T-cell (primary cell): Measurements from ENCODE around the gene TFAM. TPM values are rescaled to one million over a fixed set of nuclear protein-coding genes. Genes with fewer than 3 reads are reported as not detected.

Experiments
- ATAC-seq, 4 experiments: fragments of 200-7000 bp in 3 of 4; fragments of 150-1000 bp in 1 of 4; cut with Tn5 transposase; replicated peaks in 1 of 4; 1 replicate in 3 of 4; 2 replicates in 1 of 4; pipeline ENCODE4 v1.10.0; 2021; ENCODE audit warnings: moderate library complexity in 3 of 4, mild to moderate bottlenecking in 2 of 4, moderate number of reproducible peaks in 1 of 4
- CTCF ChIA-PET, 2 donors: fragments of 300-600 bp; sonication (Branson Sonifier 250); formaldehyde crosslinking; loops; one replicate each; lab custom pipeline; 2022; ENCODE audit warnings: antibody characterized with exemption in 2 of 2; lab: Charles Lee
- POLR2A ChIA-PET, 2 donors: fragments of 300-600 bp; sonication (Branson Sonifier 250); formaldehyde crosslinking; loops; one replicate each; lab custom pipeline; 2022; ENCODE audit warnings: antibody characterized with exemption in 2 of 2; lab: Charles Lee
- DNase-seq, 35 experiments: peaks; one replicate each; pipeline versions ENCODE4 v3.0.0 to v3.0.0-alpha.2; 2013 to 2023
- H3K27ac ChIP-seq: one replicate; pipeline ENCODE4 v1.5.1; 2013; ENCODE audit warnings: low read length
- H3K27me3 ChIP-seq, 2 experiments: replicated peaks in 1 of 2; 1 replicate in 1 of 2; 2 replicates in 1 of 2; pipeline versions ENCODE4 v1.6.1 to v1.7.0; 2013; ENCODE audit warnings: low read length in 1 of 2, mixed read lengths in 1 of 2; ENCODE audit not compliant: control insufficient read depth in 2 of 2, insufficient read depth in 2 of 2; ENCODE audit errors: extremely low read depth in 1 of 2
- H3K36me3 ChIP-seq, 2 donors: 1 replicate in 1 of 2; 2 replicates in 1 of 2; pipeline versions ENCODE4 v1.6.1 to v1.7.0; 2013; ENCODE audit warnings: low read length in 1 of 2; ENCODE audit not compliant: control insufficient read depth in 2 of 2, insufficient read depth in 1 of 2; ENCODE audit errors: extremely low read depth in 1 of 2
- H3K4me1 ChIP-seq, 2 experiments: 1 replicate in 1 of 2; 2 replicates in 1 of 2; pipeline versions ENCODE4 v1.6.1 to v1.7.0; 2013; ENCODE audit warnings: low read length in 2 of 2, mixed read lengths in 1 of 2; ENCODE audit not compliant: insufficient read depth in 2 of 2, control insufficient read depth in 1 of 2; ENCODE audit errors: extremely low read depth in 1 of 2
- H3K4me3 ChIP-seq, 2 donors: 1 replicate in 1 of 2; 2 replicates in 1 of 2; pipeline versions ENCODE4 v1.5.1 to v1.7.0; 2013; ENCODE audit warnings: mild to moderate bottlenecking in 2 of 2, low read length in 1 of 2, moderate library complexity in 1 of 2; ENCODE audit not compliant: control insufficient read depth in 1 of 2; ENCODE audit errors: extremely low read depth in 1 of 2
- H3K9me3 ChIP-seq: 2 replicates; pipeline ENCODE4 v1.7.0; 2013
- H3K27ac Mint-ChIP-seq, 2 donors: one replicate each; pipeline ENCODE4 v1.8.0; 2020 to 2021; ENCODE audit warnings: mild to moderate bottlenecking in 2 of 2, mixed read lengths in 2 of 2
- H3K27me3 Mint-ChIP-seq, 2 donors: one replicate each; pipeline ENCODE4 v1.8.0; 2021 to 2022; ENCODE audit warnings: mixed read lengths in 2 of 2
- H3K36me3 Mint-ChIP-seq: one replicate; pipeline ENCODE4 v1.8.0; 2021; ENCODE audit warnings: mixed read lengths
- H3K4me1 Mint-ChIP-seq, 3 donors: one replicate each; pipeline ENCODE4 v1.8.0; 2020 to 2022; ENCODE audit warnings: mixed read lengths in 3 of 3, mild to moderate bottlenecking in 1 of 3
- H3K4me3 Mint-ChIP-seq, 3 donors: one replicate each; pipeline ENCODE4 v1.8.0; 2020 to 2022; ENCODE audit warnings: mild to moderate bottlenecking in 3 of 3, mixed read lengths in 3 of 3, moderate library complexity in 3 of 3
- H3K9me3 Mint-ChIP-seq, 3 donors: one replicate each; pipeline ENCODE4 v1.8.0; 2020 to 2022; ENCODE audit warnings: mixed read lengths in 3 of 3
- WGBS: methylation state at CpG from one replicate; pipeline ENCODE4 v1.1.5; 2013; ENCODE audit warnings: missing lambda C conversion rate; ENCODE audit not compliant: insufficient coverage; 5-methylcytosine and 5-hydroxymethylcytosine counted together
- total RNA-seq, 35 experiments: library from RNA in 6 of 35; stranded (reverse) in 6 of 35; fragments of 120-200 nt in 1 of 35; gene quantifications; one replicate each; pipeline versions ENCODE4 v1.2.1 to v1.2.4 and lab custom pipeline; 2013 to 2026

TFAM gene
- total RNA-seq (10 to 100 TPM; 35.9 to 41.8 (median 39.2) TPM), total RNA-seq (lab: John Stamatoyannopoulos, UW) (52.6 to 306 (median 92.5) reads per million in 29 experiments)
- total RNA-seq (2013), result 42.1 TPM

DNA sequence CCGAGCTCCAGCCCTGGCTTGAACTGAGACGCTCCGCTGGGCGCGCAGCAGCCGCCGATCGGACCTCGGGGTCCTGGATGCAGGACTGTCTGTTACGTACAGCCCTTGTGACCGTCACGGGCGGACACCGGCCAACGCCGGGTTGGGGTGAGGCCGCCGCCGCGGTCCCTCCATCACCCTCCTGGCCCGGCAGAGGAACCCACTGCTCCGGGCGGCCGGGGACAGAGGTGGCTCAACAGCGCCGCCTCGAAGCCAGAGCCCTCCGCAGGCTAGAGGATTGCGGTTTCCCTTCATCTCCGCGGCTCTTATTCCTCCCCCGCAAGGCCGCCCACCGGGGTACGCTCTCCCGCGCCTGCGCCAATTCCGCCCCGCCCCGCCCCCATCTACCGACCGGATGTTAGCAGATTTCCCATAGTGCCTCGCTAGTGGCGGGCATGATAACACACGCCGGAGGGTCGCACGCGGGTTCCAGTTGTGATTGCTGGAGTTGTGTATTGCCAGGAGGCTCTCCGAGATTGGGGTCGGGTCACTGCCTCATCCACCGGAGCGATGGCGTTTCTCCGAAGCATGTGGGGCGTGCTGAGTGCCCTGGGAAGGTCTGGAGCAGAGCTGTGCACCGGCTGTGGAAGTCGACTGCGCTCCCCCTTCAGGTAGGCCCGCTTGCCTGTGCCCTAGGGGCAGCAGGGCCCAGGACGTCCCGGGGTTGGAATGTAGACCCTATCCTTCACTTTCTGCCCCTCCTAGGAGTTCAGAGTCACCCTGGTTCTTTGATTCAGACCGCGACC lies at the start of gene TFAM:
Gene TFAM (plus strand): TSS at position 412 of the 785 bp plus-strand sequence. CDS start 138 bp downstream, at position 550.
- WGBS, result under 1% methylated on average over 58 of the region's 65 CpGs
- Histone ChIP-seq H3K27ac (peak within 1 kb of the TSS; percentile 81), H3K4me3 (peak within 1 kb of the TSS; percentile 77 to 96), H3K36me3 (peaks cover 0 to 27% of the 10 kb centered on the region in 2 donors), H3K27me3 (no peaks in the 10 kb centered on the region), H3K4me1 (peaks cover 21 to 32% of the 10 kb centered on the region in 2 experiments), H3K9me3 (no peaks in the 10 kb centered on the region)
- peaks cover 21% of the 10 kb centered on the region for H3K36me3 Mint-ChIP-seq
- no peaks in the 10 kb centered on the region for H3K9me3 Mint-ChIP-seq
- peak within 1 kb of the TSS; percentile 97 to 98 (median 98) for H3K4me3 Mint-ChIP-seq
- ChIA-PET POLR2A (interaction anchor here (0.5 to 1.1 kb wide), 4 partner anchors 116 to 132 kb away, joined by 3 to 7 read pairs (median 3); partner anchors contain the start of gene CISD1 (in 1 of the 2)), CTCF (interaction anchor here (0.6 to 4.5 kb wide), 12 partner anchors 15 to 1486 kb away, joined by 3 to 24 read pairs (median 4); partner anchors contain the start of genes IPMK (in 2 of the 2), CISD1 (in 1 of the 2) and UBE2D1 (in 1 of the 2))
- peak; percentile 85 to 93 (median 91) for ATAC-seq
- H3K4me1 Mint-ChIP-seq, result peaks cover 56 to 60% (median 58%) of the 10 kb centered on the region in 3 donors
- H3K27ac Mint-ChIP-seq, result peak within 1 kb of the TSS; percentile 93 to 95
- H3K27me3 Mint-ChIP-seq, result no peaks in the 10 kb centered on the region
- peak; percentile 86 to 99 (median 95) for DNase-seq

DNA sequence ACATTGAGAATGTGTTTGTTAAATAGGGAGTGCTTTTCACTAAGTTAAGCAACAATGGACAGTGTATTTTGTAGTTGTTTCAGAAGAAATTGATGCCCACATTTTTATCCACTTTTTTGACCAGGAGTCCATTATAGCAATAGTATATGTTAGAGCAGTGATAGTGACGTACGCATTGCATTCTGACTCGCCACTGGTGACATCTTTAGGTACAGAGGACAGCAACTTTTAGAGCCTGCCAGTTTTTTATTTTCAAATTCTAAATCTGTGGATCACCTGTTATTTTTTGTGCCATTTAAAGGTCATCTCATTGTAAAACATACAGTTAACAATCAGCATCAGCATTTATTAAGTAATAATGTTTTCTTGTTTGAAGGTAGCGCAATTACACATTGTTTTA lies 49.0 kb upstream of the TFAM start:
- H3K9me3 Mint-ChIP-seq, result no peaks in the 10 kb centered on the region
- CTCF ChIA-PET, result no interaction called here
- no peak overlapping the region for H3K4me3 ChIP-seq
- H3K27ac ChIP-seq, result no peak overlapping the region
- H3K4me1 ChIP-seq, result peaks cover 8 to 12% of the 10 kb centered on the region in 2 experiments
- 100% methylated on average over 3 of the region's 4 CpGs for WGBS
- POLR2A ChIA-PET, result no interaction called here
- peak overlapping the region in 1 of 2 donors; percentile 65 for H3K27ac Mint-ChIP-seq
- DNase-seq, result peak in 1 of 35 experiments; percentile 4
- no peaks in the 10 kb centered on the region for H3K27me3 ChIP-seq
- H3K4me1 Mint-ChIP-seq, result peaks cover 45 to 58% (median 52%) of the 10 kb centered on the region in 3 donors
- peak overlapping the region; percentile 95 to 96 (median 95) for H3K4me3 Mint-ChIP-seq
- H3K9me3 ChIP-seq, result no peaks in the 10 kb centered on the region
- ATAC-seq, result no peak
- H3K27me3 Mint-ChIP-seq, result peaks cover 0 to 5% of the 10 kb centered on the region in 2 donors
- H3K36me3 ChIP-seq, result no peaks in the 10 kb centered on the region
- H3K36me3 Mint-ChIP-seq, result peaks cover 6% of the 10 kb centered on the region

DNA sequence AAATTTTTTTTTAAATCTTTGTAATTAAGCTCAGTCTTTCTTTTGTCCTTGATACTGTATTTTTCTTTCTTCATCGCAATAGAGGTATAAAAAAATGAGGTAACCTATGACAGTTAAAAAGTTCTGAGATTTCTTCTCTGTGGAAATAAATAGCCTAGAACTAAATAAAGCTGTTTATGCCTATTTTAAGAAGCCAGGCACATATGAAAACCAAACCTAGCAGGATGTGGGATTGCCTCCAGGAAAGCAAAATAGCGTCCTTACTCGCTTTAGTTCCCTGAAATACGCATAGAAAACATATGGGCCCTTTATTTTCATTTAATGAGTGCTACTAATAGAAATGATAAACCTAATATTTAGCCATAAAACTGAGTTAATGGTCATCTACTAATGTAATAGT lies 43.8 kb upstream of the TFAM start:
- H3K36me3 Mint-ChIP-seq, result peaks cover 18% of the 10 kb centered on the region
- no CpG with 5 or more reads among the region's 4 CpGs for WGBS
- POLR2A ChIA-PET, result no interaction called here

DNA sequence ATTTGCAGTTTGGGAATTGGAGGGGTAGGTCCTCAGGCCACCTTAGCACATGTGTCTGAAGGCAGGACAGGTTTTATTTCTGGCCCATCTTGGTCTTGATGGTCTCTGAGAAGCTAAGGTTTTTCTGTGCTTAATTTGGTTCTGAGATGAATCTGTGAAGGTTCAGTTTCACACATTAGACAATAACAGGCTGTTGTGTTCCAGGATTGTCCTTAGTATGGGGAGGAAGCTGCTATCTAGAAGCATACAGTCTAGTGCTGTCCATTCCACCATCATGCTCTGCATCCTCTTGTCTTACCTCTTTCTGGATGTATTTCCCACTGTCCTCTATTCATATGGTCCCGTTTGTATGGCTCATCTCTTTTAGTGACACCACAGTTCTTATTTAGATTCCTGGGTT lies 43.3 kb upstream of the TFAM start:
- Histone ChIP-seq H3K27me3 (no peaks in the 10 kb centered on the region), H3K4me3 (no peak overlapping the region), H3K36me3 (no peaks in the 10 kb centered on the region), H3K4me1 (peaks cover 0 to 7% of the 10 kb centered on the region in 2 experiments), H3K9me3 (no peaks in the 10 kb centered on the region), H3K27ac (no peak overlapping the region)
- DNase-seq, result no peak
- no CpG with 5 or more reads among the region's 1 CpG for WGBS
- Mint-ChIP-seq H3K4me3 (no peak overlapping the region), H3K4me1 (peaks cover 51 to 65% (median 60%) of the 10 kb centered on the region in 3 donors), H3K9me3 (no peaks in the 10 kb centered on the region), H3K27me3 (no peaks in the 10 kb centered on the region), H3K27ac (no peak overlapping the region), H3K36me3 (peaks cover 23% of the 10 kb centered on the region)
- ATAC-seq, result no peak
- POLR2A ChIA-PET, result no interaction called here
- CTCF ChIA-PET, result no interaction called here

More for the DNA sequence above, 43.8 kb upstream of the TFAM start:
- DNase-seq (no peak), ATAC-seq (no peak)
- H3K36me3 ChIP-seq, result no peaks in the 10 kb centered on the region
- Mint-ChIP-seq H3K27me3 (no peaks in the 10 kb centered on the region), H3K9me3 (no peaks in the 10 kb centered on the region), H3K27ac (no peak overlapping the region), H3K4me3 (no peak overlapping the region), H3K4me1 (peaks cover 52 to 66% (median 62%) of the 10 kb centered on the region in 3 donors)
- H3K4me3 ChIP-seq, result no peak overlapping the region
- peaks cover 0 to 7% of the 10 kb centered on the region in 2 experiments for H3K4me1 ChIP-seq
- no peaks in the 10 kb centered on the region for H3K9me3 ChIP-seq
- no peaks in the 10 kb centered on the region for H3K27me3 ChIP-seq
- H3K27ac ChIP-seq, result no peak overlapping the region
- CTCF ChIA-PET, result interaction anchor here (0.6 to 0.7 kb wide), 2 partner anchors 1895 to 1980 kb away, joined by 3 read pairs; partner anchors contain the start of gene ZWINT (in 1 of the 2)

DNA sequence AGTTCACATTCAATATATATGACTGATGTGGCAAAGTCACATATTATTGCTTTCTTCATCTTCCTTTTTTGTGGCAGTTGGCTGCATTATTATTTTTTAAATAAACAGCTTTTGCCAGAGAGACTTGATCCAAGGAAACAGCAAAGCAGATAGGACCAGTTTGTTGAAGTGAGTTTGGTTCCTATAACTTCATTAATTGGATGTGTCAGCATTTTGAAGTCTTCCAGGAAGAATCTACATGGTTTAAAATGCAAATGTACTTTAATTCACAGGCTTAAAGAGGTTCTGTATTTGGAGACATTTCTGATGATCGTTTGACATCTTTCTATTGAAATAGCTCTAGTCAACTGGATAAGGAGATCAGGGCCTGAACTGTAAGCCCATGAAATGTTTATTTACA lies 37.2 kb upstream of the TFAM start:
- Histone ChIP-seq H3K4me1 (no peaks in the 10 kb centered on the region), H3K4me3 (no peak overlapping the region), H3K27me3 (no peaks in the 10 kb centered on the region), H3K9me3 (no peaks in the 10 kb centered on the region), H3K36me3 (no peaks in the 10 kb centered on the region), H3K27ac (no peak overlapping the region)
- ChIA-PET POLR2A (no interaction called here), CTCF (no interaction called here)
- ATAC-seq (no peak), DNase-seq (no peak)
- Mint-ChIP-seq H3K4me3 (no peak overlapping the region), H3K27me3 (no peaks in the 10 kb centered on the region), H3K4me1 (peaks cover 46 to 58% (median 48%) of the 10 kb centered on the region in 3 donors), H3K36me3 (peaks cover 26% of the 10 kb centered on the region), H3K27ac (no peak overlapping the region), H3K9me3 (no peaks in the 10 kb centered on the region)
- WGBS, result no CpG with 5 or more reads among the region's 1 CpG

DNA sequence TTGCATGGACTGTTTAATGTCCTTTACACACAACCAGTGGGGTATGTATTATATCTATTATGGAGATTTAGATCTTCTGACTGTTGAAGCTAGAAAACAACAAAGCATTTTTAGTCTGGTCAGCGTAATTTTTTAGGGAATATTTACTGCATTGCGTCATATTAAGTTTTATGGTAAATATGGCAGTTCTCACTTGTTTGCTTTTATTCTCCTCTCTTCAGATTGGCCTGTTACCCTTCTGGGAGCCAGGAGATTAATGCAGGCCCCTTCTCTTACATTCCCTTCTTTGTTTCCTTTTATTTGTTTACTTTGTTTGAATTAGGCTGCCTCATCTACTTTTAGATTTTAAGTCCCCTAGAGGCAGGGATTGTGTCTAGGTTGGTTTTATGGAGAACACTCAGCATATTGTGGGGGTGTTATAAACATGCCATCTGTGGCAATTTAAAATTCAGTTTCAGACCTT lies 36.6 kb upstream of the TFAM start:
- H3K4me1 Mint-ChIP-seq, result peaks cover 43 to 52% (median 43%) of the 10 kb centered on the region in 3 donors
- ATAC-seq (no peak), DNase-seq (no peak)
- ChIA-PET POLR2A (no interaction called here), CTCF (interaction anchor here in 1 of 2 donors (0.6 to 1.3 kb wide), 2 partner anchors 36 to 44 kb away, joined by 3 to 6 read pairs; partner anchors contain the start of gene TFAM)
- H3K9me3 Mint-ChIP-seq, result no peaks in the 10 kb centered on the region
- Histone ChIP-seq H3K4me1 (no peaks in the 10 kb centered on the region), H3K36me3 (no peaks in the 10 kb centered on the region), H3K27ac (no peak overlapping the region), H3K27me3 (no peaks in the 10 kb centered on the region), H3K4me3 (no peak overlapping the region), H3K9me3 (no peaks in the 10 kb centered on the region)
- no peaks in the 10 kb centered on the region for H3K27me3 Mint-ChIP-seq
- no peak overlapping the region for H3K4me3 Mint-ChIP-seq
- WGBS, result 100% methylated on average over 2 of the region's 2 CpGs
- no peak overlapping the region for H3K27ac Mint-ChIP-seq
- H3K36me3 Mint-ChIP-seq, result peaks cover 26% of the 10 kb centered on the region
